ENCODE measurements around the gene LONRF2.

LONRF2 gene

GRCh38 chr2:100276716-100277115 lies 45.6 kb downstream of the LONRF2 start:
- no peak for DNase-seq

- DNase-seq: no peak
Measured at GRCh38 chr2:100275200-100275589, 47.1 kb downstream of the LONRF2 start.

GRCh38 chr2:100274566-100275199 lies 47.6 kb downstream of the LONRF2 start:
- DNase-seq: no peak

GRCh38 chr2:100274076-100274475 lies 48.2 kb downstream of the LONRF2 start:
- no peak for DNase-seq

GRCh38 chr2:100273387-100273786 lies 48.9 kb downstream of the LONRF2 start:
- DNase-seq: no peak

GRCh38 chr2:100272841-100273329 lies 49.4 kb downstream of the LONRF2 start:
- DNase-seq: no peak

- DNase-seq: no peak
Measured at GRCh38 chr2:100271210-100271609, 51.1 kb downstream of the LONRF2 start.

- no peak for DNase-seq
Measured at GRCh38 chr2:100270381-100271146, 51.7 kb downstream of the LONRF2 start.

- no peak for DNase-seq
Measured at GRCh38 chr2:100269889-100270288, 52.4 kb downstream of the LONRF2 start.

- DNase-seq: no peak
Measured at GRCh38 chr2:100268986-100269385, 53.3 kb downstream of the LONRF2 start.

GRCh38 chr2:100267751-100268150 lies 54.5 kb downstream of the LONRF2 start:
- no peak for DNase-seq

GRCh38 chr2:100266126-100266525 lies 56.2 kb downstream of the LONRF2 start:
- no peak for DNase-seq

GRCh38 chr2:100265226-100265625 lies 57.1 kb downstream of the LONRF2 start:
- no peak for DNase-seq

- no peak for DNase-seq
Measured at GRCh38 chr2:100264651-100265050, 57.6 kb downstream of the LONRF2 start.

GRCh38 chr2:100264121-100264520 lies 58.2 kb downstream of the LONRF2 start:
- DNase-seq: no peak

GRCh38 chr2:100262555-100263320 lies 59.6 kb downstream of the LONRF2 start:
- DNase-seq: peak in 43 of 51 donors; percentile 5 to 81 (median 48)

GRCh38 chr2:100262046-100262445 lies 60.3 kb downstream of the LONRF2 start:
- DNase-seq: peak in 5 of 51 donors; percentile 6 to 25 (median 8)

GRCh38 chr2:100260712-100261620 lies 61.3 kb downstream of the LONRF2 start:
- DNase-seq: peak in 46 of 51 donors; percentile 4 to 83 (median 54)

GRCh38 chr2:100259106-100259505 lies 63.2 kb downstream of the LONRF2 start:
- DNase-seq: no peak

- peak in 2 of 51 donors; percentile 7 to 40 for DNase-seq
Measured at GRCh38 chr2:100257939-100258338, 64.4 kb downstream of the LONRF2 start.

GRCh38 chr2:100256849-100257248 lies 65.5 kb downstream of the LONRF2 start:
- no peak for DNase-seq
